ENCODE results near the gene KRTAP4-7.

GRCh38 chr17:41098042-41098441 is 14.1 kb downstream of the KRTAP4-7 start, which contains the start of gene KRTAP4-8:
- no peak for TF ChIP-seq MAX (IDR thresholded peaks at IDR 0.05)
- no peak for TF ChIP-seq CTCF (IDR thresholded peaks at IDR 0.05 in 2 of 3, conservative IDR thresholded peaks at IDR 0.05 in 1 of 3; ENCODE audit: borderline replicate concordance in 1 of 3, insufficient read depth in 1 of 3, low read depth in 2 of 3, low read length in 2 of 3)
- TF ChIP-seq POLR2A (IDR thresholded peaks at IDR 0.05; ENCODE audit: borderline replicate concordance, extremely low read depth, insufficient read depth, insufficient read length) = no peak
- no peak for TF ChIP-seq EZH2 (IDR thresholded peaks at IDR 0.05)
- no peak for TF ChIP-seq CBX3 (IDR thresholded peaks at IDR 0.05; ENCODE audit: low read depth)
- TF ChIP-seq EGR1 (IDR thresholded peaks at IDR 0.05; ENCODE audit: low read depth) = no peak
- TF ChIP-seq SIN3A (IDR thresholded peaks at IDR 0.05; ENCODE audit: low read depth) = no peak
- no peak for TF ChIP-seq ZFX (IDR thresholded peaks at IDR 0.05)
- no peak for TF ChIP-seq POLR2AphosphoS5 (IDR thresholded peaks at IDR 0.05; ENCODE audit: low read depth, low read length)
- no peak for TF ChIP-seq ZBTB33 (IDR thresholded peaks at IDR 0.05; ENCODE audit: extremely low read depth, insufficient replicate concordance, low read length)
- no peak for TF ChIP-seq JUND (IDR thresholded peaks at IDR 0.05)
- no peak for TF ChIP-seq SP1 (IDR thresholded peaks at IDR 0.05; ENCODE audit: low read depth)
- TF ChIP-seq CEBPB (IDR thresholded peaks at IDR 0.05; ENCODE audit: low read depth) = no peak

Data from HCT116 (cell line).